Measurements from ENCODE around the gene CRYBA1.
"Not testable (repeated sequence)": the region's sequence is repeated elsewhere in the genome, so short reads cannot be mapped to it uniquely, and the experiment has no call there.

The CRYBA1 gene

GRCh38 chr17:29246628-29247027, at the start of gene CRYBA1:
CRYBA1 (plus strand) TSS chr17:29246859; CDS start chr17:29246864, 5 bp downstream.
- DNase-seq, result no peak

GRCh38 chr17:29197516-29198272, 49.0 kb upstream of the CRYBA1 start:
- DNase-seq, result no peak

- not testable (repeated sequence) for DNase-seq
Observed at GRCh38 chr17:29204068-29204804, 42.4 kb upstream of the CRYBA1 start.

GRCh38 chr17:29205047-29205446, 41.6 kb upstream of the CRYBA1 start:
- DNase-seq, result no peak

GRCh38 chr17:29207975-29208374, 38.7 kb upstream of the CRYBA1 start:
- no peak for DNase-seq

- DNase-seq, result no peak
Observed at GRCh38 chr17:29209073-29209472, 37.6 kb upstream of the CRYBA1 start.

GRCh38 chr17:29210879-29211278, 35.8 kb upstream of the CRYBA1 start:
- DNase-seq, result no peak

GRCh38 chr17:29212094-29212631, 34.5 kb upstream of the CRYBA1 start:
- DNase-seq, result no peak

GRCh38 chr17:29212681-29213121, 34.0 kb upstream of the CRYBA1 start:
- no peak for DNase-seq

- DNase-seq, result no peak
Observed at GRCh38 chr17:29214215-29215146, 32.2 kb upstream of the CRYBA1 start.

- DNase-seq, result no peak
Observed at GRCh38 chr17:29215174-29215573, 31.5 kb upstream of the CRYBA1 start.

GRCh38 chr17:29215717-29216116, 30.9 kb upstream of the CRYBA1 start:
- DNase-seq, result no peak

GRCh38 chr17:29216181-29216580, 30.5 kb upstream of the CRYBA1 start:
- no peak for DNase-seq

GRCh38 chr17:29216856-29217255, 29.8 kb upstream of the CRYBA1 start:
- no peak for DNase-seq

- DNase-seq, result peak; percentile 80
Observed at GRCh38 chr17:29219378-29220047, 27.1 kb upstream of the CRYBA1 start.

- not testable (repeated sequence) for DNase-seq
Observed at GRCh38 chr17:29221338-29221737, 25.3 kb upstream of the CRYBA1 start.

GRCh38 chr17:29225396-29225795, 21.3 kb upstream of the CRYBA1 start:
- DNase-seq, result no peak

GRCh38 chr17:29233301-29233700, 13.4 kb upstream of the CRYBA1 start:
- no peak for DNase-seq

GRCh38 chr17:29234972-29235371, 11.7 kb upstream of the CRYBA1 start:
- not testable (repeated sequence) for DNase-seq

- no peak for DNase-seq
Observed at GRCh38 chr17:29235904-29236303, 10.8 kb upstream of the CRYBA1 start.

- no peak for DNase-seq
Observed at GRCh38 chr17:29237476-29238132, 9.1 kb upstream of the CRYBA1 start.
